Measurements from ENCODE around the gene DACH1.

DNA sequence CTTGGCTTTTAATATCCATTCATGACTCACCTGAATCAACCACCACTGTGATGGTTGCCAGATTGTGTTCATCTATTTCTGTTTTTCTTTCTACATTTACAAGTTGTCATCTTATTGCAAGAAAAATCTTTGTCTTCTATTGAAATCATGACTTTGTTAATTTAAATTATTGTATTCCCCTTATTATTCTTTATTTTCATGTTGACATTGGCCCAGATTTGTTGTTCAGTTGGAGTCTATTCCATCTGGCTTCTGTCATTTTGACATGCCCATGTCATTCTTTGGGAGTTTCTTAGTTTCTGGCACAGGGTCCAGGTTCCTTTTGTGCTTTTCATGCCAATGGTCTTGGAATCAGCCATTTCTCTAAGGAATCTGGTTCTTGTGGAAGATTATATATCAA is 19.9 kb upstream of the DACH1 start:
- TF ChIP-seq, protein P1, sequence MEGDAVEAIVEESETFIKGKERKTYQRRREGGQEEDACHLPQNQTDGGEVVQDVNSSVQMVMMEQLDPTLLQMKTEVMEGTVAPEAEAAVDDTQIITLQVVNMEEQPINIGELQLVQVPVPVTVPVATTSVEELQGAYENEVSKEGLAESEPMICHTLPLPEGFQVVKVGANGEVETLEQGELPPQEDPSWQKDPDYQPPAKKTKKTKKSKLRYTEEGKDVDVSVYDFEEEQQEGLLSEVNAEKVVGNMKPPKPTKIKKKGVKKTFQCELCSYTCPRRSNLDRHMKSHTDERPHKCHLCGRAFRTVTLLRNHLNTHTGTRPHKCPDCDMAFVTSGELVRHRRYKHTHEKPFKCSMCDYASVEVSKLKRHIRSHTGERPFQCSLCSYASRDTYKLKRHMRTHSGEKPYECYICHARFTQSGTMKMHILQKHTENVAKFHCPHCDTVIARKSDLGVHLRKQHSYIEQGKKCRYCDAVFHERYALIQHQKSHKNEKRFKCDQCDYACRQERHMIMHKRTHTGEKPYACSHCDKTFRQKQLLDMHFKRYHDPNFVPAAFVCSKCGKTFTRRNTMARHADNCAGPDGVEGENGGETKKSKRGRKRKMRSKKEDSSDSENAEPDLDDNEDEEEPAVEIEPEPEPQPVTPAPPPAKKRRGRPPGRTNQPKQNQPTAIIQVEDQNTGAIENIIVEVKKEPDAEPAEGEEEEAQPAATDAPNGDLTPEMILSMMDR (IDR thresholded peaks at IDR 0.05; ENCODE audit: low read depth, low read length): no peak
- no peak for TF ChIP-seq POLR2A (IDR thresholded peaks at IDR 0.05; ENCODE audit: extremely low read depth, insufficient read length)

All from NB4 (cell line).